ENCODE data around the gene ESRRB.

ESRRB gene

GRCh38 chr14:76352639-76353281 lies 23.2 kb upstream of the ESRRB start:
- DNase-seq = peak; percentile 7 to 36 (median 18)

- DNase-seq = no peak
Measured at GRCh38 chr14:76354310-76354709, 21.6 kb upstream of the ESRRB start.

- DNase-seq = no peak
Measured at GRCh38 chr14:76355771-76356170, 20.2 kb upstream of the ESRRB start.

- DNase-seq = no peak
Measured at GRCh38 chr14:76371066-76371465, 4.9 kb upstream of the ESRRB start.

- no peak for DNase-seq
Measured at GRCh38 chr14:76373456-76373855, 2.5 kb upstream of the ESRRB start.

- no peak for DNase-seq
Measured at GRCh38 chr14:76375484-76375883, 453 bp upstream of the ESRRB start.

- no peak for DNase-seq
Measured at GRCh38 chr14:76376409-76376877, 506 bp downstream of the ESRRB start.

GRCh38 chr14:76376878-76377734 lies 1.2 kb downstream of the ESRRB start:
- no peak for DNase-seq

GRCh38 chr14:76377735-76378074 lies 1.8 kb downstream of the ESRRB start:
- no peak for DNase-seq

- DNase-seq = no peak
Measured at GRCh38 chr14:76380991-76381390, 5.1 kb downstream of the ESRRB start.

GRCh38 chr14:76381817-76382494 lies 6.0 kb downstream of the ESRRB start:
- no peak for DNase-seq

GRCh38 chr14:76382495-76382832 lies 6.5 kb downstream of the ESRRB start:
- DNase-seq = no peak

GRCh38 chr14:76385435-76385834 lies 9.5 kb downstream of the ESRRB start:
- DNase-seq = no peak

- DNase-seq = peak in 3 of 4 experiments; percentile 5 to 45 (median 12)
Measured at GRCh38 chr14:76386944-76387782, 11.2 kb downstream of the ESRRB start.

- no peak for DNase-seq
Measured at GRCh38 chr14:76389841-76390240, 13.9 kb downstream of the ESRRB start.

GRCh38 chr14:76390621-76391020 lies 14.7 kb downstream of the ESRRB start:
- no peak for DNase-seq

- no peak for DNase-seq
Measured at GRCh38 chr14:76391981-76392690, 16.2 kb downstream of the ESRRB start.

GRCh38 chr14:76394569-76394968 lies 18.6 kb downstream of the ESRRB start:
- DNase-seq = no peak

- DNase-seq = no peak
Measured at GRCh38 chr14:76395161-76395560, 19.2 kb downstream of the ESRRB start.

GRCh38 chr14:76396714-76397187 lies 20.8 kb downstream of the ESRRB start:
- no peak for DNase-seq

- DNase-seq = no peak
Measured at GRCh38 chr14:76405627-76406026, 29.7 kb downstream of the ESRRB start.

Measured in activated CD4-positive, CD25-positive, alpha-beta regulatory T cell (primary cell).